A673 (cell line): ENCODE results near the gene SLC39A5.

Experiments
- CTCF ChIP-seq: fragments of 300-800, 200-600 bp; sonication (generic); conservative IDR thresholded peaks from 2 replicates; pipeline ENCODE4 v1.5.1; 2017; ENCODE audit warnings: low read depth, mild to moderate bottlenecking, antibody characterized with exemption, low read length, moderate library complexity, mixed read lengths
- EZH2 ChIP-seq: fragments of 200-600 bp; sonication (generic); IDR thresholded peaks from 2 replicates; pipeline ENCODE4 v1.6.1; 2017; ENCODE audit warnings: borderline replicate concordance, low read depth, mild to moderate bottlenecking, mixed read lengths, antibody characterized with exemption, low read length; ENCODE audit not compliant: poor library complexity, severe bottlenecking

- no peak for TF ChIP-seq CTCF
- TF ChIP-seq EZH2 = no peak
Measured at GRCh38 chr12:56260380-56260779, 30.5 kb downstream of the SLC39A5 start.
